SU-DHL-6 (cell line): Measurements from ENCODE around the gene ANKRD60.
A peak's percentile ranks its signal among the peaks of the same experiment; 100 is the strongest.

ENCODE experiments used
- H2AFZ ChIP-seq: fragments of 200-600 bp; sonication (generic); 2 replicates; pipeline ENCODE4 v1.6.1; 2014; ENCODE audit warnings: low read depth, mild to moderate bottlenecking, moderate library complexity, mixed read lengths, antibody characterized with exemption, low read length; ENCODE audit not compliant: severe bottlenecking
- H3F3A ChIP-seq: fragments of 200-600 bp; shearing (Covaris generic); 2 replicates; pipeline ENCODE4 v1.6.0; 2016; ENCODE audit warnings: antibody characterized with exemption, mild to moderate bottlenecking; ENCODE audit not compliant: insufficient read depth
- H3K27ac ChIP-seq: fragments of 200-600 bp; sonication (generic); 2 replicates; pipeline ENCODE4 v1.5.1; 2016; ENCODE audit warnings: low read depth, mild to moderate bottlenecking, low read length, moderate library complexity, mixed read lengths
- H3K27me3 ChIP-seq: fragments of 200-600 bp; sonication (generic), shearing (Covaris generic); 2 replicates; pipeline ENCODE4 v1.6.0; 2014; ENCODE audit warnings: mild to moderate bottlenecking, low read length
- H3K36me3 ChIP-seq: fragments of 200-600 bp; sonication (generic); 2 replicates; pipeline ENCODE4 v1.6.1; 2014; ENCODE audit warnings: mild to moderate bottlenecking, low read length, mixed read lengths
- H3K4me2 ChIP-seq: fragments of 300-600, 200-600 bp; shearing (Covaris generic), sonication (generic); 2 replicates; pipeline ENCODE4 v1.6.0; 2014; ENCODE audit warnings: low read length, low read depth, mild to moderate bottlenecking; ENCODE audit not compliant: poor library complexity, severe bottlenecking
- H3K4me3 ChIP-seq: fragments of 200-600 bp; sonication (generic); 2 replicates; pipeline ENCODE4 v1.5.1; 2014; ENCODE audit warnings: antibody characterized with exemption, low read length, mild to moderate bottlenecking, mixed read lengths; ENCODE audit not compliant: insufficient read depth, poor library complexity, severe bottlenecking
- H3K79me2 ChIP-seq: fragments of 200-600 bp; sonication (generic); 2 replicates; pipeline ENCODE4 v1.6.1; 2014; ENCODE audit warnings: mild to moderate bottlenecking, low read length, moderate library complexity; ENCODE audit not compliant: insufficient read depth
- H3K9ac ChIP-seq: fragments of 200-600 bp; sonication (generic); 2 replicates; pipeline ENCODE4 v1.7.0; 2014; ENCODE audit warnings: mild to moderate bottlenecking, low read length
- H3K9me2 ChIP-seq: fragments of 200-600 bp; sonication (generic); replicated peaks from 2 replicates; pipeline ENCODE4 v1.6.1; 2014; ENCODE audit warnings: low read length; ENCODE audit not compliant: insufficient read depth
- H3K9me3 ChIP-seq: fragments of 200-600 bp; sonication (generic); 2 replicates; pipeline ENCODE4 v1.6.1; 2014; ENCODE audit warnings: low read length, mixed read lengths; ENCODE audit not compliant: insufficient read depth
- H4K20me1 ChIP-seq: fragments of 200-600 bp; sonication (generic); 2 replicates; pipeline ENCODE4 v1.6.1; 2014; ENCODE audit warnings: low read depth, mild to moderate bottlenecking, antibody characterized with exemption, low read length, moderate library complexity, mixed read lengths
- CTCF ChIP-seq: fragments of 200-600 bp; sonication (generic); IDR thresholded peaks from one replicate; pipeline ENCODE4 v1.5.1; 2017; ENCODE audit warnings: antibody characterized with exemption, mild to moderate bottlenecking, low read length, moderate library complexity; ENCODE audit not compliant: insufficient read depth, poor library complexity, severe bottlenecking
- EZH2phosphoT487 ChIP-seq: fragments of 200-600 bp; sonication (generic), shearing (Covaris generic); conservative IDR thresholded peaks from 2 replicates; pipeline ENCODE4 v1.6.1; 2018; ENCODE audit warnings: mild to moderate bottlenecking, antibody characterized with exemption, low read length, moderate library complexity, mixed read lengths

The ANKRD60 gene

DNA sequence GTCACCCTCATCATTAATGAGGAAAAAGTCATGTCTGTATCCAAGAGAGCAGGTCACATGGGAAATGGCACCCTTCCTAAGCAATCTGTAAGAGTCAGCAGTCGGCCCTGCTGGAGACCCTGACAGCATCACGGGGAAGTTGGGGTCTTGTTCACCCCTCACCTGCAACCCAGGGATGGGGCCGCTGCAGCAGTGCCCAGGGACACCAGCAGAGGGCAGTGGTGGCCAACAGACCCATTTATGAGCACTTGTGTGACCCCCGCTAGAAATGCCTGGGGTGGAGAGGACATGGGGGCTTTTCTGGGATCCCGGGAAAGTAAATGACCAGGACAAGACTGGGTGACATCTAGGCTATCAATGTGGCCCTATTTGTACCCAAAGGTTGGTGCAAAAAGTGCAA is 35.9 kb downstream of the ANKRD60 start:
- no peak overlapping the region for H3K27ac ChIP-seq
- no peaks in the 10 kb centered on the region for H3K27me3 ChIP-seq
- H4K20me1 ChIP-seq, result no peaks in the 10 kb centered on the region
- H3K79me2 ChIP-seq, result no peaks in the 10 kb centered on the region
- H3K9ac ChIP-seq, result no peak overlapping the region
- H3K9me2 ChIP-seq, result no peaks in the 10 kb centered on the region
- H3K4me3 ChIP-seq, result no peak overlapping the region
- H2AFZ ChIP-seq, result no peak overlapping the region
- no peak overlapping the region for H3K4me2 ChIP-seq
- H3K9me3 ChIP-seq, result no peaks in the 10 kb centered on the region
- TF ChIP-seq CTCF (peak; percentile 78), EZH2phosphoT487 (no peak)
- H3F3A ChIP-seq, result no peaks in the 10 kb centered on the region
- H3K36me3 ChIP-seq, result no peaks in the 10 kb centered on the region

DNA sequence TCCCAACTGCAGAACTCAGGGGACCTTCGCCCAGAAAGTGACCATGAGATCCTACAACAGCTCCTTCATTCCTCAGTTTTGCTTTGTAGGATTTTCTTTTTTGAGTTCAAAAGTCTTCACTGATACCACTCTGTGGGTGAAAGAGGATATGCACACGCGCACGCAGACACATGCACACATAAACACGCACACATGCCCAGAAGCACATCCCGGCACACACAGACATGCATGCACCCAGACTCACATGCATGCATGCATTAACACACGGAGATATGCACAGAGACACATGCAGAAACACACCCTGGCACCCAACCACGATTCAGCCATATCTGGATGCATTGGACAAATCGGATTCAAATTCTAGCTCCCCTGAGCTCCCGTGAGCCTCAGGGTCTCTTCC is 36.4 kb downstream of the ANKRD60 start:
- Histone ChIP-seq H3K27me3 (no peaks in the 10 kb centered on the region), H3K9me2 (no peaks in the 10 kb centered on the region), H3F3A (no peaks in the 10 kb centered on the region), H4K20me1 (no peaks in the 10 kb centered on the region), H3K4me3 (no peak overlapping the region), H2AFZ (no peak overlapping the region), H3K36me3 (no peaks in the 10 kb centered on the region), H3K9me3 (no peaks in the 10 kb centered on the region), H3K79me2 (no peaks in the 10 kb centered on the region), H3K27ac (no peak overlapping the region), H3K4me2 (no peak overlapping the region), H3K9ac (no peak overlapping the region)
- no peak for TF ChIP-seq CTCF
- TF ChIP-seq EZH2phosphoT487, result no peak

DNA sequence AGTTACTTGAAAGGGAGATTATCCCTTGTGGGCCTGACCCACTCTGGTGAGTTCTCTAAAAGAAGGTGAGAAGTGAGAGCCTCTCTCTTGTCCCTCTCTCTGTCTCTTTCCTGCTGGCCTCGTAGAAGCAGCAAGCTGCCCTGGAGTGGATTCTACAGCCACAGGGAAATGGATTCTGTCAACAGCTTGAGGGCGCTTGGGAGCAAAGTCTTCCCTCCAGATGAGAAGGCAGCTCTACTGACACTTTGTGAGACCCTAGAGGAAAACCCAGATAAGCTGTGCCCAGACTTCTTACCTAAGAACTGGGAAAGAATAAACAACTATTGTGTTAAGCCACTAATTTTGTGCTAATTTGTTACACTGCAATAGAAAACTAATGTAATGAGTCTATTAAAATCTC is 39.9 kb downstream of the ANKRD60 start:
- Histone ChIP-seq H3K4me2 (no peak overlapping the region), H3F3A (no peaks in the 10 kb centered on the region), H3K9me3 (no peaks in the 10 kb centered on the region), H3K27me3 (no peaks in the 10 kb centered on the region), H3K9me2 (no peaks in the 10 kb centered on the region), H3K4me3 (no peak overlapping the region), H3K27ac (no peak overlapping the region), H2AFZ (no peak overlapping the region), H3K79me2 (no peaks in the 10 kb centered on the region), H3K36me3 (no peaks in the 10 kb centered on the region), H3K9ac (no peak overlapping the region), H4K20me1 (no peaks in the 10 kb centered on the region)
- TF ChIP-seq EZH2phosphoT487 (no peak), CTCF (no peak)

DNA sequence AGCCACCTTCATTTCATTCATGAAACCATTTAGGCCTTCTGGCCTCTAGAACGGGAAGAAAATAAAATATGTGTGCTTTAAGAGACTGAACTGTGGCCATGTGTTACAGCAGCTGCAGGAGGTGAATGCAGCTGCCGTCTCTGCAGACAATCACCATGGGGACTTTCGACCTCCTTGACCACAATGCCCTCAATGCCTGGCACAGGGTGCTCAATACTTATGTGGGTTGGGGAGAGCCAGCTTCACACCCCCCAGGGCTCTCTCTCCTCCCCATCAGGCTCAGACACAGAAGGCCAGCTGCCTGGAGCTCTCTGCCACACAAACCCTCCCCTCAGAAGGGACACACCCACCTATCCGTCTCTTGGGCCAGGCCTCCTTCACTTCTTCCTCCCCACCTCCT is 43.5 kb downstream of the ANKRD60 start:
- Histone ChIP-seq H3K27ac (no peak overlapping the region), H4K20me1 (no peaks in the 10 kb centered on the region), H3K9me2 (no peaks in the 10 kb centered on the region), H3K9me3 (no peaks in the 10 kb centered on the region), H2AFZ (no peak overlapping the region), H3K79me2 (no peaks in the 10 kb centered on the region), H3F3A (no peaks in the 10 kb centered on the region), H3K27me3 (no peaks in the 10 kb centered on the region), H3K9ac (no peak overlapping the region), H3K4me2 (no peak overlapping the region), H3K36me3 (no peaks in the 10 kb centered on the region), H3K4me3 (no peak overlapping the region)
- no peak for TF ChIP-seq EZH2phosphoT487
- no peak for TF ChIP-seq CTCF
